Measurements from ENCODE around the gene NOS1.
"Not testable (repeated sequence)": the region's sequence is repeated elsewhere in the genome, so short reads cannot be mapped to it uniquely, and the experiment has no call there.

The NOS1 gene

DNA sequence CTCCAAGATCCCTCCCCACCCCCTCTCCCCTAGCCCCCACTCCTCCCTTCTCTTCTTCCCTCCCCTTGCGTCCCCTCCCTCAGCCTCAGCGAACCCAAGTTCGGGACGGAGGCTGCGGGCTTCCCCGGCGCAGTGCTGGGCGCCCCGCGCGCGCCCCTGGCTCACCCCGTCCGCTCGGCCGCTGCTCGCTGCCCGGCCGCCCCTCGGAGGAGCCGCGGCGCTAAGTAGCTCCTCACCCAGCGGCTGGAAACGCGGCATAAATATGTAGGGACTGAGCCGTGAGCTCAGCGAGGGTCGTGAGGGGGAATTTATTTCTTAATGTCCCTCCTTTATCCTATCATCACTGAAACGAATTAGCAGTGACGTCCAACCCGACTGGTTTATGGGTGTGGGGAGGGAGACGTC is at the start of gene NOS1:
Gene NOS1 (minus strand): TSS at position 280 of the 405 bp plus-strand sequence. CDS start 30,557 bp downstream, outside the sequence.
- DNase-seq (ENCODE audit: low read depth), result no peak

- DNase-seq (ENCODE audit: low read depth), result no peak
These were observed 47.9 kb upstream of the NOS1 start for GRCh38 chr12:117409286-117409685.

DNA sequence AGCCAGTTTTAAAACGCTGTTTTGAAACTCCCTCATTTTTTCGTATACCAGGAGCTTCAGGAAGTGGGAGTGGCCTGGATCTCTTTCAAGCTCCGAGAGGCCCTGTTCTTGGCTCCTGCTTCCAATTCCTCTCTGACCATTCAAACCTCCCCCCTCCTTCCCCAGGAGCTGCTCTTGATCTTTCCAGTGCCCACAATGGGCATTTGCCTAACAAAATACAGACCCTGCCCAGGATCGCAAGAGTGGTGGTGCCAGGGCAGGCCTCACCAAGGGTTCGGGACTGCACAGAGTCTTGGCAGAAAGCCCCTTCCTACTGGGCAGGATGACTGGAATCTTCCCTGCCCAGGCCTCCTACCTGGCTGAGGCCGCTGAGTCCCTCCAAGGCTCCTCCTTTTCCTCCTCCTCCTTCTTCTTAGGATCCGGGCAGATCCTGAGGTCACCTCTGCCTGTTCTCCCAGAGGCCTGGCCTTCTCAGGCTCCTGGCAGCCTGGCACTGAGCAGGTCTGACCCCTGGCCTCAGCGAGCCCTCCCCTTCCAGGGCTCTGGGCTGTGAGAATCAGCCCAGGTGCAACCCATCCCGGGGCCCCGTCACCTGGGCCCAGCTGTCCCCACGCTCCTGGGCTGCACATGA is 46.9 kb upstream of the NOS1 start:
- no peak for DNase-seq (ENCODE audit: low read depth)

DNA sequence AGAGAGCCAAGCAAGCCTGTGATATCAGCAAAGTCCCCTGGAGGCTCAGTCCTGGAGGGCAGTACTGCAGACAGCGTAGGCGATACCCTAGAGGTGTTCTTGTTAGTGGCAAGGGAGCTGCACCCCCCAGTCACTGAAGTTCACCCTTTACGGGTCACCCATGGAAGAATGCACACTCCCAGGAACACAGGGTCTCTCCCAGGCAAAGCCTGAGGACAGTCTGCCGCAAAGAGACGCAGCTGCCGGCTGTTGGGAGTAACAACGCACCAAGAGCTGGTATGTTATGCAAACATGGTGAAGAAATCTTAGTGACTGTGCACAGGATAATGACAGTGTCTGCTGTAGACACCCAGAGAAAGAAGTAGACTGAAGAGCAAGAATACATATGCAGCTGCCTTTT is 43.5 kb upstream of the NOS1 start:
- DNase-seq (ENCODE audit: low read depth), result no peak

GRCh38 chr12:117404203-117404853 is 42.9 kb upstream of the NOS1 start:
- DNase-seq (ENCODE audit: low read depth), result no peak

GRCh38 chr12:117403586-117404139 is 42.2 kb upstream of the NOS1 start:
- DNase-seq (ENCODE audit: low read depth), result no peak

DNA sequence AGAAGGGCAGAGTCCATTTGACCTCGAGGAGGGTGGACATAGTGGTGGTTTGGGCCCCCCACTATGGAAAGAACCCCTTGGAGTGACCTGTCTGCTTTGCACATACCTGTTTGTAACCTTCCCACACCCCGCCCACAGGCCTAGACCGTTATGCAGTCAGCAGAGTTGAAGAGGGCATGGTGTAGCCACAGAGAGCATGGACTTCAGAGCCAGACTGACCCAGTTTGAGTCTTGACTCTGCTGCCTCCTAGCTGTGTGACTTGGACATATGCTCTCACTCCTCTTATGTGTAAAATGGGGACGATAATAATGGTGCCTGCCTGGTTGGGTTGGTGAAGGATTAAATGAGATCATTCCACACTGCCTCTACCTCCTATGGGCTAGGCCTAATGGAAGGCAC is 40.9 kb upstream of the NOS1 start:
- DNase-seq (ENCODE audit: low read depth), result no peak

GRCh38 chr12:117400912-117401311 is 39.5 kb upstream of the NOS1 start:
- DNase-seq (ENCODE audit: low read depth), result no peak

GRCh38 chr12:117398482-117398881 is 37.1 kb upstream of the NOS1 start:
- not testable (repeated sequence) for DNase-seq (ENCODE audit: low read depth)

GRCh38 chr12:117395766-117396165 is 34.3 kb upstream of the NOS1 start:
- no peak for DNase-seq (ENCODE audit: low read depth)

GRCh38 chr12:117394491-117394890 is 33.1 kb upstream of the NOS1 start:
- no peak for DNase-seq (ENCODE audit: low read depth)

- DNase-seq (ENCODE audit: low read depth), result no peak
These were observed 32.2 kb upstream of the NOS1 start for GRCh38 chr12:117393656-117394055.

- no peak for DNase-seq (ENCODE audit: low read depth)
These were observed 29.4 kb upstream of the NOS1 start for GRCh38 chr12:117390866-117391265.

GRCh38 chr12:117388951-117389446 is 27.6 kb upstream of the NOS1 start:
- no peak for DNase-seq (ENCODE audit: low read depth)

GRCh38 chr12:117387832-117388231 is 26.4 kb upstream of the NOS1 start:
- DNase-seq (ENCODE audit: low read depth), result no peak

GRCh38 chr12:117384735-117385134 is 23.3 kb upstream of the NOS1 start:
- no peak for DNase-seq (ENCODE audit: low read depth)

DNA sequence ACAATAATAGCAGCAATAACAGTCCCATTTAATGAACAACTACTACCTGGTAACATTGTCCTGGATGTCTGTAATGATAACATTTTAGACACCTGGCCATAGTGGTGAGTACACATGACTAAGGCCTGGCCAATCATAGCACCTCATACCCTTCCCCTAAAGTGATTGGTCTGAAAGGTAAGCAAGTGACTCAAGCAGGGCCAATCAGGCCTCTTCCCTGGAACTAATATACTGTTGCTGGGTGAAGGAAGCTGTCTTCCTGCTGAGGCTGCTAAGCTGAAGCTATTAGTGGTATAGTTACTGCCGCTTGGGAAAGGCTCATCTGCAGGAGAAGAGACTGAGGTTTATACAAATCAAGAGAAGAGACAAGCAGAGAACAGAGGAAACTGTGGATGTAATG is 18.7 kb upstream of the NOS1 start:
- DNase-seq (ENCODE audit: low read depth), result no peak

- DNase-seq (ENCODE audit: low read depth), result no peak
These were observed 16.3 kb upstream of the NOS1 start for GRCh38 chr12:117377758-117378157.

GRCh38 chr12:117370588-117370987 is 9.2 kb upstream of the NOS1 start:
- DNase-seq (ENCODE audit: low read depth), result no peak

DNA sequence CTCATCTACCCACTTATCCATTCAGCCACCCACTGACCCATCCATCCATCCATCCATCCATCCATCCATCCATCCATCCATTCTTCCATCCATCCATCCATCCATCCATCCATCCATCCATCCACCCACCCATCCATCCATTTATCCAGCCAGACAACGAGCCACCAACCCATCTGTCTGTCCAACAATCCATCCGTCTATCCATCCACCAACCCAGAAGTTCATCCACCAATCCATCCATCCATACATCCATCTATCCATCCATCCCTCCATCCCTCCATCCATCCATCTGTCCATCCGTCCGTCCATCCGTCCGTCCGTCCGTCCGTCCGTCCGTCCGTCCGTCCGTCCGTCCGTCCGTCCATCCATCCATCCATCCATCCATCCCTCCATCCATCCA is 8.6 kb upstream of the NOS1 start:
- DNase-seq (ENCODE audit: low read depth), result not testable (repeated sequence)

DNA sequence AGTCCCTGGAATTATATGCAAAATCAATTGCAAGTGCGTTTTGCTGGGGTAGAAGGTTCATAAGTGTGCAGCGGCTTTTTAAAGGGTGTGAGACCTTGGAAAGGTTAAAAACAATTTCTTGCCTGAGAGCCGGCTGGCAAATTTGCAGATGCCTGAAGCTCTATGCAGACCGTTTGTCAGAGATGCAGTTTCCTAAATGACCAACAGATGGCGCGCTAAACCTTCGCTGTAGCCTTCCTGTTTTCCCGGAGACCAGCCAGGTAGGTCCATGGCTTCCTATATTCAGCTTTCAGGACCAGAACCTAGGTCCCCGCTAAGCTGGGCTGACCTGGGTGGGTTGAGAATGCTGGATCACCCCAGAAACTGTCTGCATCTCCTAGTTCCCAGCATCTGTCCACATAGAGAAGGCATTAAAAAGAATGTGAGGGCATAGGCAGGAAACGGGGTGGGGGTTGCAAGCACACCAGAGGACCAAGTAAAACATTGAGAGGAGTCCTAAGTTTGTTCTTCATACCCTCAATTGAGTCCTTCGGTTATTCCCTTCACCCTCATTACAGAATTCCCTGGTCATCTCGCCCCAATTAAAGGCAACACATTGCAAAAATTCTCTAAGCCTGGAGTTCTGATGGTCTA is 5.7 kb upstream of the NOS1 start:
- no peak for DNase-seq (ENCODE audit: low read depth)

DNA sequence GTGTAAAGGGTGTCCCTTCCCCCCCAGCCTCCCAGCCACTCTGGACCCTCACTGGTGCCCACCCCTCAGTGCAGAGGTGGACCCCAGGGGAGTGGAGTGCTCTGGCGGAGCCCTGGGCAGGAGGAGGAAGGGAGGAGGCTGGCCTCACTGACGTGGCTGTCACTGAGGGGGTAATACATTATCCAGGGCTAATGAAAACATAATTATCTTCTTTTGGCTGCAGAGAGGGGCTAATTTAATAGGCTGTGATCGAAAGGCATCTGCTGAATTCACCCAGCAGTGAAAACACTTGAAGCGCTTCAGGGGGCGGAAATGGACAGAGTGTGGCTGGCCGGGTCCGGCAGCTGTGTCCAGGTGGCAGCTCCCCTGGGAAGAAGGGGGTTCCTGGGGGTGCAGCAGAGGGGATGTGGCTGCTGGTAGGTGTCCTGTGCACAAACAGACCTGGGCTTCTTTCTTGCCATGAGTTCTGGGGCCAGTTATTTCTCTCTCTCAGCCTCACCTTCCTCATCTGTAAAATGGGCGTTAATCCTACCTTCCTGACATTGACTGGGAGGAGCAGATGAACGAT is 3.7 kb upstream of the NOS1 start:
- no peak for DNase-seq (ENCODE audit: low read depth)

All from stimulated activated CD8-positive, alpha-beta memory T cell treated with anti-CD3 and anti-CD28 coated beads, Interleukin-12 subunit alpha, Interleukin-12 subunit beta, amount 100 ng/mL, for 4 hours (primary cell).